ENCODE measurements around the gene ADAMTSL1. TPM values are rescaled to one million over a fixed set of nuclear protein-coding genes. Genes with fewer than 3 reads are reported as not detected.

Gene ADAMTSL1
- total RNA-seq, 3 donors from 2014 or later: 3.6 to 7.5 (median 4.2) TPM

DNA sequence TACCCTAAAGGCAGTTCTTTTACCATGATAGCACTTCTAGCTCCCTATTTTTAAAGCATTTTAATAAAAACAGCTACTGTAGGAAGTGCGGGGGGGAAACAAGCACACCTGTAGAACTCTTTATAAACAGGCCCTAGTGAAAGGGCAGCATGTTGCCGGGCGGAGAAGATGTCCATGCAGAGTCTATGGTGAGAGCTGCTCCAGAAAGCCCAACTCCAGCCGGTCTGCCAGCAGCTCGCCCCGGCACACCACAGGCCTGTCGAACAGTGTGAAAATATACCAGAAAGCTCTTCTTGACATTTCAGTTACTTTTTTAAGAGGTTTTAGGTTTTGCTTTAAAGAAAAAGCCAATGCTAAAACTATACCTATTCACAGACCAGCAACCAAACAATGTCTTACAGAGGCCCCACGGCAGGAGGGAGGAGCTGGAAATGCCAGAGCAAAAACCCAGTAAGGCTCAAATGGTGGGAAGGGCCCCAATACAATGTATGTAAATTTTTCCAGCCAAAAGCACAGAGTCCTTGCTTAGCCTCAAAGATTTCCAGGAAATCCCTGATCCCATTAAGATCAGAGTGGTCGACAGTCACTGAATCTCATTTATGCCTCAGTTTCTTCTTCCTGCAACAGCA is 437.9 kb downstream of the ADAMTSL1 start:
- H3K36me3 ChIP-seq: no peaks in the 10 kb centered on the region
- intact Hi-C loops (cut with DNase I; ENCODE audit: low total_unique reads): no loop called here
- H3K27ac ChIP-seq: no peak overlapping the region
- H3K9me3 ChIP-seq: no peaks in the 10 kb centered on the region
- DNase-seq (ENCODE audit: low spot score in 2 of 2): no peak
- no peaks in the 10 kb centered on the region for H3K4me1 ChIP-seq
- TF ChIP-seq CTCF (IDR thresholded peaks at IDR 0.05) (no peak), POLR2A (IDR thresholded peaks at IDR 0.05) (no peak), POLR2AphosphoS5 (IDR thresholded peaks at IDR 0.05) (no peak)
- H3K4me3 ChIP-seq: no peak overlapping the region
- no peaks in the 10 kb centered on the region for H3K27me3 ChIP-seq

GRCh38 chr9:18920141-18921084 is 446.5 kb downstream of the ADAMTSL1 start:
- Histone ChIP-seq H3K4me3 (no peak overlapping the region), H3K9me3 (no peaks in the 10 kb centered on the region), H3K27me3 (no peaks in the 10 kb centered on the region), H3K36me3 (no peaks in the 10 kb centered on the region), H3K4me1 (no peaks in the 10 kb centered on the region), H3K27ac (no peak overlapping the region)
- intact Hi-C loops (cut with DNase I; ENCODE audit: low total_unique reads): no loop called here
- no peak for DNase-seq (ENCODE audit: low spot score in 2 of 2)
- no peak for TF ChIP-seq POLR2AphosphoS5 (IDR thresholded peaks at IDR 0.05)
- no peak for TF ChIP-seq POLR2A (IDR thresholded peaks at IDR 0.05)
- no peak for TF ChIP-seq CTCF (IDR thresholded peaks at IDR 0.05)

DNA sequence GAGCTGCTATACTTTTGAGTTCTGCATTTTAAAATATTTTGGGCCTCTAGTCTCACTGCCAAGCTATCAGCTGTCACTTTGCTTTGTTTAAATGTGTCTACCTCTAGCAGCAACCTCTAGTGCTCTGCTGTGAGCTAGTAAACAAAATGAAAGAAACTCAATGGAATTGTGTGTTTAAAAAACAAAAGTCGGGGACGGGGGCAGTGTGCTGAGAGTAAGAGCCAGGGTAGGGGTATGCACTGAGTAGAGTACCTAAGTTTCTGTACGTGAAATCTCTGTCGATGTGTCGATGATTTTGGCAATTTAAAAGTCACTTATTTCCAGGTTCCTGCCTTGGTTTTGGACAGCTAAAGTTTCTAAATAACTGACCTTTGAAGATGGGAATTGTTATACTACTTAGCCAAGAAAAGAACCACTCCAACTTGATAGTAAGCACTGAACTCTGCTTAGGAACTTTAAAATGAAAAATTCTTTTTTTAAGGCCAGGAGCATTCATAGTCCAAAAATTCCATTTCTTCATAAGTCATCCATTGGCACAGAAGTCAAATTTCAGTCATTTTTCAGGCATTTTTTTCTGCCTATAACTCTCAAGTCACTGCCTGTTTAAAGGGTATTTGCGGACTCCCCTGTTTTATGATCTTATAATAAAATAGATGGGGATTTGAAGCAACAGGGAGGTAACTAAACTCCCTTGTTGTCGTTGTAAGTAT is 447.6 kb downstream of the ADAMTSL1 start:
- TF ChIP-seq CTCF (IDR thresholded peaks at IDR 0.05): no peak
- TF ChIP-seq POLR2AphosphoS5 (IDR thresholded peaks at IDR 0.05): no peak
- no peak for TF ChIP-seq POLR2A (IDR thresholded peaks at IDR 0.05)
- no peak for DNase-seq (ENCODE audit: low spot score in 2 of 2)
- H3K4me1 ChIP-seq: no peaks in the 10 kb centered on the region
- no peak overlapping the region for H3K4me3 ChIP-seq
- H3K27me3 ChIP-seq: no peaks in the 10 kb centered on the region
- H3K9me3 ChIP-seq: no peaks in the 10 kb centered on the region
- no peaks in the 10 kb centered on the region for H3K36me3 ChIP-seq
- no peak overlapping the region for H3K27ac ChIP-seq
- intact Hi-C loops (cut with DNase I; ENCODE audit: low total_unique reads): no loop called here

DNA sequence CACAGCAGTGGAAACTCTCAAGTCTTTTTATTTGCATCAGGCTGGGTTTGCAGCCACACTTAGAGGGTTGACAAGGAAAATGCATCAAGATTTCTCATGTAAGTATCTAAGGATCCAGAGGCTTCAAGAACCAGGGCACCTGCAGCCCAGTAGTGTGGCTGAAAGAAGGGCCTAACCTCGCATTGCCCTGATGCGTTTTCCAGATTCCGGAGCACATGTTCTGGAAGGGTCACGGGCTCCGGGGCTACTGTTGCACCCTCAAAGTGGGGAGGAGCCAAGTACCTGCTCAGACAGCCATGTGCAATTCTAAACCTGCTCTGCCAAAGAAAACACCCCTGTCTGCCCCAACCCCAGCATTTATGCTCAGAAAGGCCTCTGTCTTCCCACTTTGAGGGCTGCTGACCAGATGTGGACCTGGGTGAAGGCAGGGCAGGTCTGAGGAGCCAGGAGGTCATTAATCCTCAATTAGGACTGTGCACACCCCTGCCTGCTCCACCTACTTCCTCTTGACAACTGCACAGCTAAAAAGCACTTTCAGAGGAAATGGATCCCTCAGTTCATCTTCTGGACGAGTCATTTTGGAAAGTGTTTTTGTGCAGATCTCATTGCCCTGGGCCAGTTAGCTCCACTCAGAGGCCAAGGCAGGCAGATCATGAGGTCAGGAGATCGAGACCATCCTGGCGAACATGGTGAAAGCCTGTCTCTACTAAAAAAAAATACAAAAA is 448.4 kb downstream of the ADAMTSL1 start:
- intact Hi-C loops (cut with DNase I; ENCODE audit: low total_unique reads): no loop called here
- H3K27me3 ChIP-seq: no peaks in the 10 kb centered on the region
- H3K27ac ChIP-seq: no peak overlapping the region
- no peak for DNase-seq (ENCODE audit: low spot score in 2 of 2)
- H3K4me1 ChIP-seq: no peaks in the 10 kb centered on the region
- no peaks in the 10 kb centered on the region for H3K9me3 ChIP-seq
- H3K4me3 ChIP-seq: no peak overlapping the region
- H3K36me3 ChIP-seq: no peaks in the 10 kb centered on the region
- no peak for TF ChIP-seq POLR2AphosphoS5 (IDR thresholded peaks at IDR 0.05)
- TF ChIP-seq CTCF (IDR thresholded peaks at IDR 0.05): no peak
- TF ChIP-seq POLR2A (IDR thresholded peaks at IDR 0.05): no peak
